ENCODE measurements around the gene MOSPD3.

DNA sequence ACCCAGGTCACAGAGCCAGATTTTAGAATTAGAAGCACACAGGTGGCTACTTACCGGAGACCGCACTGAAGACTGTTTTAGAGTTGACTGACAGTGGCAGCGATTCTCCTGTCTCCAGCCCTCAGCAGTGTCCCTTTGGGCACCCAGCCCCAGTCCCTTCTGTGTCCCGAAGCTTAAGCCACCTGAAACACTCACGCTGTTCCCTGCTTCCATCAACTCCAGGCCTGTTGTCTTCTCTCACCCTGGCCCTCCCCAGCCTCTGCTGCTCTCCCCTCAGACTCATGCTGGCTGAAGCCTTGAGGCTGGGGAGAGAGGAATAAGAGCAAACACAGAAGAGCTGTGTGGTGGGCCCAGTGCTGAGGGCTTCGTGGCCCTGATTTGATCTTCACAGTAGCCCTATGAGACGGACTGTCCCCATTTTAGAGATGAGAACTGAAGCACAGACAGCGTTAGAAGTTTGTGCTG lies 49.2 kb upstream of the MOSPD3 start:
- TF ChIP-seq EP300 (IDR thresholded peaks at IDR 0.05; ENCODE audit: low read depth) (no peak), POLR2AphosphoS5 (IDR thresholded peaks at IDR 0.05) (no peak), POLR2A (IDR thresholded peaks at IDR 0.05) (no peak)
- TF ChIP-seq, protein P1, sequence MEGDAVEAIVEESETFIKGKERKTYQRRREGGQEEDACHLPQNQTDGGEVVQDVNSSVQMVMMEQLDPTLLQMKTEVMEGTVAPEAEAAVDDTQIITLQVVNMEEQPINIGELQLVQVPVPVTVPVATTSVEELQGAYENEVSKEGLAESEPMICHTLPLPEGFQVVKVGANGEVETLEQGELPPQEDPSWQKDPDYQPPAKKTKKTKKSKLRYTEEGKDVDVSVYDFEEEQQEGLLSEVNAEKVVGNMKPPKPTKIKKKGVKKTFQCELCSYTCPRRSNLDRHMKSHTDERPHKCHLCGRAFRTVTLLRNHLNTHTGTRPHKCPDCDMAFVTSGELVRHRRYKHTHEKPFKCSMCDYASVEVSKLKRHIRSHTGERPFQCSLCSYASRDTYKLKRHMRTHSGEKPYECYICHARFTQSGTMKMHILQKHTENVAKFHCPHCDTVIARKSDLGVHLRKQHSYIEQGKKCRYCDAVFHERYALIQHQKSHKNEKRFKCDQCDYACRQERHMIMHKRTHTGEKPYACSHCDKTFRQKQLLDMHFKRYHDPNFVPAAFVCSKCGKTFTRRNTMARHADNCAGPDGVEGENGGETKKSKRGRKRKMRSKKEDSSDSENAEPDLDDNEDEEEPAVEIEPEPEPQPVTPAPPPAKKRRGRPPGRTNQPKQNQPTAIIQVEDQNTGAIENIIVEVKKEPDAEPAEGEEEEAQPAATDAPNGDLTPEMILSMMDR (IDR thresholded peaks at IDR 0.05), result no peak
